ENCODE results near the gene FADD.

Gene FADD

GRCh38 chr11:70180906-70181305, 22.2 kb upstream of the FADD start:
- no peak for TF ChIP-seq SNAI2 (CRISPR knock-in tag; IDR thresholded peaks at IDR 0.05)
- no peak for ATAC-seq

GRCh38 chr11:70182266-70182665, 20.8 kb upstream of the FADD start:
- ATAC-seq: no peak
- TF ChIP-seq CREB5 (CRISPR knock-in tag; IDR thresholded peaks at IDR 0.05; ENCODE audit: low read depth) (no peak), ZC3H10 (CRISPR knock-in tag; IDR thresholded peaks at IDR 0.05) (no peak), GLIS3 (CRISPR knock-in tag; IDR thresholded peaks at IDR 0.05) (no peak), POU6F1 (CRISPR knock-in tag; IDR thresholded peaks at IDR 0.05; ENCODE audit: borderline replicate concordance, low read depth) (no peak), RARB (CRISPR knock-in tag; IDR thresholded peaks at IDR 0.05) (no peak), BACH2 (CRISPR knock-in tag; IDR thresholded peaks at IDR 0.05; ENCODE audit: borderline replicate concordance) (no peak), TOX (CRISPR knock-in tag; IDR thresholded peaks at IDR 0.05; ENCODE audit: borderline replicate concordance) (no peak), TCF4 (CRISPR knock-in tag; IDR thresholded peaks at IDR 0.05; ENCODE audit: borderline replicate concordance) (no peak), PPARA (CRISPR knock-in tag; IDR thresholded peaks at IDR 0.05; ENCODE audit: borderline replicate concordance) (no peak), ARNTL (CRISPR knock-in tag; IDR thresholded peaks at IDR 0.05; ENCODE audit: borderline replicate concordance, low read depth) (no peak), CSDC2 (CRISPR knock-in tag; IDR thresholded peaks at IDR 0.05) (no peak), ZFP30 (CRISPR knock-in tag; IDR thresholded peaks at IDR 0.05) (no peak)
- TF ChIP-seq, protein P1, sequence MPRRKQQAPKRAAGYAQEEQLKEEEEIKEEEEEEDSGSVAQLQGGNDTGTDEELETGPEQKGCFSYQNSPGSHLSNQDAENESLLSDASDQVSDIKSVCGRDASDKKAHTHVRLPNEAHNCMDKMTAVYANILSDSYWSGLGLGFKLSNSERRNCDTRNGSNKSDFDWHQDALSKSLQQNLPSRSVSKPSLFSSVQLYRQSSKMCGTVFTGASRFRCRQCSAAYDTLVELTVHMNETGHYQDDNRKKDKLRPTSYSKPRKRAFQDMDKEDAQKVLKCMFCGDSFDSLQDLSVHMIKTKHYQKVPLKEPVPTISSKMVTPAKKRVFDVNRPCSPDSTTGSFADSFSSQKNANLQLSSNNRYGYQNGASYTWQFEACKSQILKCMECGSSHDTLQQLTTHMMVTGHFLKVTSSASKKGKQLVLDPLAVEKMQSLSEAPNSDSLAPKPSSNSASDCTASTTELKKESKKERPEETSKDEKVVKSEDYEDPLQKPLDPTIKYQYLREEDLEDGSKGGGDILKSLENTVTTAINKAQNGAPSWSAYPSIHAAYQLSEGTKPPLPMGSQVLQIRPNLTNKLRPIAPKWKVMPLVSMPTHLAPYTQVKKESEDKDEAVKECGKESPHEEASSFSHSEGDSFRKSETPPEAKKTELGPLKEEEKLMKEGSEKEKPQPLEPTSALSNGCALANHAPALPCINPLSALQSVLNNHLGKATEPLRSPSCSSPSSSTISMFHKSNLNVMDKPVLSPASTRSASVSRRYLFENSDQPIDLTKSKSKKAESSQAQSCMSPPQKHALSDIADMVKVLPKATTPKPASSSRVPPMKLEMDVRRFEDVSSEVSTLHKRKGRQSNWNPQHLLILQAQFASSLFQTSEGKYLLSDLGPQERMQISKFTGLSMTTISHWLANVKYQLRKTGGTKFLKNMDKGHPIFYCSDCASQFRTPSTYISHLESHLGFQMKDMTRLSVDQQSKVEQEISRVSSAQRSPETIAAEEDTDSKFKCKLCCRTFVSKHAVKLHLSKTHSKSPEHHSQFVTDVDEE (CRISPR knock-in tag; IDR thresholded peaks at IDR 0.05): no peak

DNA sequence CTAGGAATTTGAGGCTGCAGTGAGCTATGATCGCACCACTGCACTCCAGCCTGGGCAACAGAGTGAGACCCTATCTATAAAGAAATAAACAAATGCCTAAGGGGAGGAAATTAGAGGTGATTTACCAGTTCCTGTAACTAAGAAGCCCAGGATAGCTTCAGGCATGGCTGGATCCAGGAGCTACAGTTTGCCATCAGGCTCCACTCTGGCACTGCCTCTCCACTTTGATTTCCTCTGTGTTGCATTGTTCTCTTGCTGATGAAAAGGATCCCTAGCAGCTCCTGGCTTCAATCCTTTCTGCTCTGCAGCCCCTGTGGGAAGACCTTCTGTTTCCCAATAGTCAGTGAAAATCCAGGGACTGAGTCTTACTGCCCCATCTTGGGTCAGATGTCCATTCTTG, 20.1 kb upstream of the FADD start:
- ATAC-seq: no peak
- TF ChIP-seq RARB (CRISPR knock-in tag; IDR thresholded peaks at IDR 0.05) (no peak), ZFP30 (CRISPR knock-in tag; IDR thresholded peaks at IDR 0.05) (no peak), CREB5 (CRISPR knock-in tag; IDR thresholded peaks at IDR 0.05; ENCODE audit: low read depth) (no peak), CSDC2 (CRISPR knock-in tag; IDR thresholded peaks at IDR 0.05) (no peak), SNAI2 (CRISPR knock-in tag; IDR thresholded peaks at IDR 0.05) (no peak), TCF4 (CRISPR knock-in tag; IDR thresholded peaks at IDR 0.05; ENCODE audit: borderline replicate concordance) (no peak)

DNA sequence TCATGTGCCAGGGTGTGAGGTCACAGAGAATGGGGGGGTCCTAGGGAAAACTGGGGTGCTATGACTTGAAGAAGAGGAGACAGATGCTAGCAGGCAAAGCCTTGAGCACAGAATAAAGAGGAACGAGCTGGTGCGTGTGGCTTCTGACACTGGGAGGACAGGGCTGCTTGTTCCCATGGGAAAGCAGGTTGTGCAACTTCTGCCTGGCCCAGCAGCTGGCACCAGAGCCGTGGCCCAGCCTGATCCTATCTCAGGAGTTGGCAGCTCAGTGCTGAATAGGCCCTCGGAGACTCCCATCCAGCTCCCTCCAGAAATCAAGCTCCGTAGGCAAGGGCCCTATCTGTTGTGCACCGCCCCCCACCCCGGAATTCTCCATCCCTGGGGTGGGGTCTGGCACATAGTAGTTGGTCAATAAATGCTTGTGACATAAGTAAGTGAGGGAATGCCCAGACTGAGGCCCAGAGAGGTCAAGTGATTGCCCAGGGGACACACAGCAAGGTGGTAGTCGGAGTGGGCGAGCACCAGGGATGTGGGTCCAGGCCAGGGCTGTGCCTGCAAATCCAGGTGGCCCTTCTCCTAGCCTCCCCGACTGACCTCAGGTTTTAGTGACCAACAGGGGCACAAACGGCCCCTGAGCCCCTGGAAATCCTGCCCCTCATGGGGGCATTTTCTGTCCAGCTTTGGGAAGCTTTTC, 19.5 kb upstream of the FADD start:
- TF ChIP-seq ZNF8 (CRISPR knock-in tag; IDR thresholded peaks at IDR 0.05): no peak
- no peak for TF ChIP-seq ZFP3 (CRISPR knock-in tag; IDR thresholded peaks at IDR 0.05)
- TF ChIP-seq BACH2 (CRISPR knock-in tag; IDR thresholded peaks at IDR 0.05; ENCODE audit: borderline replicate concordance): no peak
- no peak for TF ChIP-seq ESRRG (CRISPR knock-in tag; IDR thresholded peaks at IDR 0.05)
- TF ChIP-seq TOX (CRISPR knock-in tag; IDR thresholded peaks at IDR 0.05; ENCODE audit: borderline replicate concordance): no peak
- no peak for TF ChIP-seq CREB5 (CRISPR knock-in tag; IDR thresholded peaks at IDR 0.05; ENCODE audit: low read depth)
- TF ChIP-seq, protein P2, sequence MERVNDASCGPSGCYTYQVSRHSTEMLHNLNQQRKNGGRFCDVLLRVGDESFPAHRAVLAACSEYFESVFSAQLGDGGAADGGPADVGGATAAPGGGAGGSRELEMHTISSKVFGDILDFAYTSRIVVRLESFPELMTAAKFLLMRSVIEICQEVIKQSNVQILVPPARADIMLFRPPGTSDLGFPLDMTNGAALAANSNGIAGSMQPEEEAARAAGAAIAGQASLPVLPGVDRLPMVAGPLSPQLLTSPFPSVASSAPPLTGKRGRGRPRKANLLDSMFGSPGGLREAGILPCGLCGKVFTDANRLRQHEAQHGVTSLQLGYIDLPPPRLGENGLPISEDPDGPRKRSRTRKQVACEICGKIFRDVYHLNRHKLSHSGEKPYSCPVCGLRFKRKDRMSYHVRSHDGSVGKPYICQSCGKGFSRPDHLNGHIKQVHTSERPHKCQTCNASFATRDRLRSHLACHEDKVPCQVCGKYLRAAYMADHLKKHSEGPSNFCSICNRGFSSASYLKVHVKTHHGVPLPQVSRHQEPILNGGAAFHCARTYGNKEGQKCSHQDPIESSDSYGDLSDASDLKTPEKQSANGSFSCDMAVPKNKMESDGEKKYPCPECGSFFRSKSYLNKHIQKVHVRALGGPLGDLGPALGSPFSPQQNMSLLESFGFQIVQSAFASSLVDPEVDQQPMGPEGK (CRISPR knock-in tag; IDR thresholded peaks at IDR 0.05; ENCODE audit: borderline replicate concordance): no peak
- no peak for TF ChIP-seq ARNTL (CRISPR knock-in tag; IDR thresholded peaks at IDR 0.05; ENCODE audit: borderline replicate concordance, low read depth)
- TF ChIP-seq, protein P1 (CRISPR knock-in tag; IDR thresholded peaks at IDR 0.05): no peak
- no peak for TF ChIP-seq POU6F1 (CRISPR knock-in tag; IDR thresholded peaks at IDR 0.05; ENCODE audit: borderline replicate concordance, low read depth)

More for the DNA sequence above, 19.5 kb upstream of the FADD start:
- ATAC-seq: no peak
